ENCODE results near the gene PKD2L2.
"Not testable (repeated sequence)": the region's sequence is repeated elsewhere in the genome, so short reads cannot be mapped to it uniquely, and the experiment has no call there.

The PKD2L2 gene

GRCh38 chr5:137960141-137960540, 70.9 kb downstream of the PKD2L2 start:
- no peak for DNase-seq

GRCh38 chr5:137960819-137961218, 71.6 kb downstream of the PKD2L2 start:
- DNase-seq, result no peak

GRCh38 chr5:137970384-137970783, 81.1 kb downstream of the PKD2L2 start:
- not testable (repeated sequence) for DNase-seq

GRCh38 chr5:137975208-137975607, 86.0 kb downstream of the PKD2L2 start:
- DNase-seq, result no peak

- no peak for DNase-seq
Measured at GRCh38 chr5:137989419-137989818, 100.2 kb downstream of the PKD2L2 start.
